Endothelial cell of umbilical vein (primary cell): Measurements from ENCODE around the gene YWHAH.

ENCODE experiments used
- CTCF ChIP-seq, 2 donors: IDR thresholded peaks; 1 replicate in 1 of 2; 2 replicates in 1 of 2; pipeline ENCODE4 v1.5.1; 2011; ENCODE audit warnings: low read length in 2 of 2, mild to moderate bottlenecking in 2 of 2, moderate library complexity in 2 of 2, control low read depth in 1 of 2, inconsistent platforms in 1 of 2, low read depth in 1 of 2; ENCODE audit not compliant: insufficient read depth in 1 of 2; ENCODE audit errors: extremely low read depth in 1 of 2
- EZH2 ChIP-seq: IDR thresholded peaks from 2 replicates; pipeline ENCODE4 v1.6.1; 2012; ENCODE audit warnings: borderline replicate concordance, low read depth, mild to moderate bottlenecking, moderate library complexity, low read length, inconsistent platforms; ENCODE audit not compliant: severe bottlenecking
- GATA2 ChIP-seq: IDR thresholded peaks from 2 replicates; pipeline ENCODE4 v1.7.0; 2011; ENCODE audit warnings: low read depth, mild to moderate bottlenecking, moderate library complexity, mixed read lengths, low read length; ENCODE audit not compliant: insufficient read length, insufficient read depth
- JUN ChIP-seq: IDR thresholded peaks from 2 replicates; pipeline ENCODE4 v1.6.1; 2011; ENCODE audit warnings: borderline replicate concordance, low read depth; ENCODE audit not compliant: insufficient read length, insufficient read depth
- MYC ChIP-seq: IDR thresholded peaks from one replicate; pipeline ENCODE4 v1.6.1; 2011; ENCODE audit warnings: mild to moderate bottlenecking, low read depth, low read length
- POLR2A ChIP-seq: IDR thresholded peaks from 2 replicates; pipeline ENCODE4 v1.6.1; 2012; ENCODE audit warnings: low read depth, mild to moderate bottlenecking, control low read depth, low read length
- POLR2AphosphoS5 ChIP-seq: IDR thresholded peaks from 2 replicates; pipeline ENCODE4 v1.6.1; 2012; ENCODE audit warnings: low read depth, mild to moderate bottlenecking, control low read depth, low read length, moderate library complexity; ENCODE audit not compliant: insufficient read depth
- TF ChIP-seq, protein P1 (sequence below): IDR thresholded peaks from 2 replicates; pipeline ENCODE4 v1.6.1; 2011; ENCODE audit not compliant: insufficient read depth, insufficient read length

- TF ChIP-seq CTCF (IDR thresholded peaks at IDR 0.05; ENCODE audit: extremely low read depth in 1 of 2, insufficient read depth in 1 of 2, low read depth in 1 of 2, low read length in 2 of 2) (no peak), POLR2AphosphoS5 (no peak), POLR2A (no peak), EZH2 (no peak), MYC (no peak), GATA2 (no peak), JUN (no peak)
- TF ChIP-seq, protein P1, sequence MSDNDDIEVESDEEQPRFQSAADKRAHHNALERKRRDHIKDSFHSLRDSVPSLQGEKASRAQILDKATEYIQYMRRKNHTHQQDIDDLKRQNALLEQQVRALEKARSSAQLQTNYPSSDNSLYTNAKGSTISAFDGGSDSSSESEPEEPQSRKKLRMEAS: no peak
These were observed 27.8 kb downstream of the YWHAH start for GRCh38 chr22:31972180-31972579.
